ENCODE measurements around the gene SPRR5. TPM values are rescaled to one million over a fixed set of nuclear protein-coding genes. Genes with fewer than 3 reads are reported as not detected.

The SPRR5 gene
- total RNA-seq, 1 experiment from 2014 or later: not detected

GRCh38 chr1:152919071-152919470 is 27.9 kb upstream of the SPRR5 start:
- ChIA-PET POLR2A (ENCODE audit: low non-redundant PET) (no interaction called here), CTCF (interaction anchor here (0.6 kb wide), 1 partner anchor 387 kb away, joined by 3 read pairs; no protein-coding TSS in a partner anchor)
- no peaks in the 10 kb centered on the region for H3K4me1 ChIP-seq (ENCODE audit: insufficient read depth, low read length, poor library complexity, severe bottlenecking)
- no peaks in the 10 kb centered on the region for H3K9me3 ChIP-seq (ENCODE audit: low read depth, low read length, poor library complexity, severe bottlenecking)
- no peak overlapping the region for H3K4me3 ChIP-seq (ENCODE audit: low read depth, low read length, poor library complexity, severe bottlenecking)
- H3K36me3 ChIP-seq (ENCODE audit: insufficient read depth, low read length, poor library complexity, severe bottlenecking): no peaks in the 10 kb centered on the region
- H3K27ac ChIP-seq (ENCODE audit: low read depth, low read length, poor library complexity, severe bottlenecking): no peak overlapping the region
- peaks cover 40% of the 10 kb centered on the region for H3K27me3 ChIP-seq (replicated peaks; ENCODE audit: insufficient read depth, low read depth, low read length, poor library complexity)
- intact Hi-C loops (cut with micrococcal nuclease; ENCODE audit: unreplicated experiment): loop anchor here (10.0 kb wide), 1 partner anchor 306 kb away; no protein-coding TSS in a partner anchor
- TF ChIP-seq CTCF (conservative IDR thresholded peaks at IDR 0.05; ENCODE audit: low read depth, low read length) (no peak), EZH2 (IDR thresholded peaks at IDR 0.05; ENCODE audit: borderline replicate concordance, low read depth, low read length, poor library complexity, severe bottlenecking) (no peak)
- DNase-seq (ENCODE audit: low spot score): no peak
- no TSS peak for BruUV-seq (replicated peaks)

- ChIA-PET CTCF (no interaction called here), POLR2A (ENCODE audit: low non-redundant PET) (no interaction called here)
- TF ChIP-seq CTCF (conservative IDR thresholded peaks at IDR 0.05; ENCODE audit: low read depth, low read length) (no peak), EZH2 (IDR thresholded peaks at IDR 0.05; ENCODE audit: borderline replicate concordance, low read depth, low read length, poor library complexity, severe bottlenecking) (no peak)
- no peak overlapping the region for H3K4me3 ChIP-seq (ENCODE audit: low read depth, low read length, poor library complexity, severe bottlenecking)
- no peaks in the 10 kb centered on the region for H3K4me1 ChIP-seq (ENCODE audit: insufficient read depth, low read length, poor library complexity, severe bottlenecking)
- no peaks in the 10 kb centered on the region for H3K9me3 ChIP-seq (ENCODE audit: low read depth, low read length, poor library complexity, severe bottlenecking)
- intact Hi-C loops (cut with micrococcal nuclease; ENCODE audit: unreplicated experiment): no loop called here
- no TSS peak for BruUV-seq (replicated peaks)
- DNase-seq (ENCODE audit: low spot score): no peak
- no peaks in the 10 kb centered on the region for H3K36me3 ChIP-seq (ENCODE audit: insufficient read depth, low read length, poor library complexity, severe bottlenecking)
- H3K27me3 ChIP-seq (replicated peaks; ENCODE audit: insufficient read depth, low read depth, low read length, poor library complexity): peaks cover 12% of the 10 kb centered on the region
- H3K27ac ChIP-seq (ENCODE audit: low read depth, low read length, poor library complexity, severe bottlenecking): no peak overlapping the region
Observed at GRCh38 chr1:152924191-152924590, 22.8 kb upstream of the SPRR5 start.

GRCh38 chr1:152926091-152926490 is 20.9 kb upstream of the SPRR5 start:
- intact Hi-C loops (cut with micrococcal nuclease; ENCODE audit: unreplicated experiment): no loop called here
- H3K4me1 ChIP-seq (ENCODE audit: insufficient read depth, low read length, poor library complexity, severe bottlenecking): no peaks in the 10 kb centered on the region
- peaks cover 6% of the 10 kb centered on the region for H3K27me3 ChIP-seq (replicated peaks; ENCODE audit: insufficient read depth, low read depth, low read length, poor library complexity)
- POLR2A ChIA-PET (ENCODE audit: low non-redundant PET): no interaction called here
- CTCF ChIA-PET: no interaction called here
- no peaks in the 10 kb centered on the region for H3K36me3 ChIP-seq (ENCODE audit: insufficient read depth, low read length, poor library complexity, severe bottlenecking)
- no TSS peak for BruUV-seq (replicated peaks)
- TF ChIP-seq CTCF (conservative IDR thresholded peaks at IDR 0.05; ENCODE audit: low read depth, low read length): peak; percentile 44; the same call in 1 of the 2 replicates
- TF ChIP-seq EZH2 (IDR thresholded peaks at IDR 0.05; ENCODE audit: borderline replicate concordance, low read depth, low read length, poor library complexity, severe bottlenecking): no peak
- peak; percentile 12 for DNase-seq (ENCODE audit: low spot score)
- H3K27ac ChIP-seq (ENCODE audit: low read depth, low read length, poor library complexity, severe bottlenecking): no peak overlapping the region
- H3K9me3 ChIP-seq (ENCODE audit: low read depth, low read length, poor library complexity, severe bottlenecking): no peaks in the 10 kb centered on the region
- no peak overlapping the region for H3K4me3 ChIP-seq (ENCODE audit: low read depth, low read length, poor library complexity, severe bottlenecking)

Data from A673 (cell line).